ENCODE results near the gene CORO2A. TPM values are rescaled to one million over a fixed set of nuclear protein-coding genes. Genes with fewer than 3 reads are reported as not detected.

Gene CORO2A
- total and polyA plus RNA-seq, 2 of the 8 experiments (the other 6 are each of a cell fraction or from before 2014, with no cell fraction given) = 13.7 to 27.9 TPM

- Histone ChIP-seq H2BK5ac (ENCODE audit: low read depth, low read length) (no peak overlapping the region), H2BK12ac (ENCODE audit: low read depth, low read length) (no peak overlapping the region), H2BK120ac (replicated peaks; ENCODE audit: low read depth, low read length) (no peak overlapping the region), H3K4me1 (replicated peaks in 1 of 4; ENCODE audit: control insufficient read depth in 3 of 4, insufficient read depth in 4 of 4, low read length in 3 of 4) (peaks cover 0 to 8% (median 3%) of the 10 kb centered on the region in 4 experiments; a peak in 4 of 7 replicates), H2AFZ (ENCODE audit: low read length) (no peak overlapping the region), H3K14ac (ENCODE audit: insufficient read length) (no peak overlapping the region), H3K9me3 (ENCODE audit: insufficient read depth in 2 of 2, low read depth in 1 of 2, low read length in 1 of 2) (no peaks in the 10 kb centered on the region; a peak in 1 of 4 replicates), H3K4ac (replicated peaks; ENCODE audit: insufficient read length, low read depth, low read length) (no peak overlapping the region), H4K8ac (ENCODE audit: extremely low read depth, insufficient read depth, low read length) (no peak overlapping the region), H4K20me1 (replicated peaks in 1 of 2; ENCODE audit: control insufficient read depth in 1 of 2, insufficient read depth in 2 of 2, low read length in 2 of 2) (no peaks in the 10 kb centered on the region), H2BK15ac (ENCODE audit: low read length) (no peak overlapping the region), H2BK20ac (ENCODE audit: low read length) (no peak overlapping the region), H3K18ac (ENCODE audit: extremely low read depth, low read length) (no peak overlapping the region), H4K91ac (replicated peaks; ENCODE audit: insufficient read length, low read length) (no peak overlapping the region), H3K79me2 (ENCODE audit: control insufficient read depth in 1 of 2, insufficient read depth in 2 of 2, low read length in 2 of 2) (no peaks in the 10 kb centered on the region), H3K23ac (ENCODE audit: insufficient read length) (no peak overlapping the region), H3K56ac (replicated peaks; ENCODE audit: insufficient read length, low read depth, low read length) (no peak overlapping the region), H3K27me3 (replicated peaks in 1 of 4; ENCODE audit: control insufficient read depth in 3 of 4, extremely low read depth in 1 of 4, insufficient read depth in 3 of 4, low read length in 3 of 4) (no peaks in the 10 kb centered on the region; a peak in 1 of 7 replicates), H3K4me2 (ENCODE audit: insufficient read depth in 1 of 2, low read depth in 2 of 2, low read length in 2 of 2) (no peak overlapping the region), H4K5ac (ENCODE audit: insufficient read length, low read depth, low read length) (no peak overlapping the region), H2AK5ac (ENCODE audit: low read depth, low read length) (no peak overlapping the region), H3K79me1 (ENCODE audit: low read depth, low read length) (no peaks in the 10 kb centered on the region), H3K36me3 (ENCODE audit: control insufficient read depth in 2 of 4, insufficient read depth in 4 of 4, low read length in 3 of 4) (no peaks in the 10 kb centered on the region; a peak in 2 of 8 replicates), H3K27ac (ENCODE audit: low read depth, low read length) (no peak overlapping the region), H3K9ac (replicated peaks in 1 of 4; ENCODE audit: extremely low read depth in 1 of 4, low read depth in 3 of 4, low read length in 3 of 4) (no peak overlapping the region), H3K4me3 (ENCODE audit: extremely low read depth in 1 of 4, insufficient read depth in 2 of 4, low read depth in 3 of 4, low read length in 4 of 4) (no peak overlapping the region), H3K23me2 (ENCODE audit: low read depth, low read length) (peaks cover 7% of the 10 kb centered on the region; the same call in 1 of the 2 replicates)
- ChIA-PET POLR2A (ENCODE audit: partially characterized antibody) (interaction anchor here (1.2 to 1.4 kb wide), 2 partner anchors 9 to 10 kb away, joined by 3 to 4 read pairs; no protein-coding TSS in a partner anchor), CTCF (ENCODE audit: partially characterized antibody) (interaction anchor here (0.5 to 2.9 kb wide), 13 partner anchors 9 to 126 kb away, joined by 3 to 15 read pairs (median 4); no protein-coding TSS in a partner anchor)
- DNase-seq (ENCODE audit: low read depth in 1 of 2, low spot score in 2 of 2) (no peak), FAIRE-seq (no peak)
- WGBS, 2 experiments (ENCODE audit: extremely low coverage in 1 of 2, insufficient coverage in 1 of 2, insufficient read length in 1 of 2, insufficient replicate concordance in 2 of 2, low coverage in 1 of 2, low lambda C conversion rate in 2 of 2, missing lambda C conversion rate in 1 of 2) = 86% methylated on average over 3 of the region's 3 CpGs; no CpG with 5 or more reads in 1 of the 2 experiments
- TF ChIP-seq RAD21 (IDR thresholded peaks at IDR 0.05 in 1 of 2, conservative IDR thresholded peaks at IDR 0.05 in 1 of 2; ENCODE audit: low read depth in 2 of 2, low read length in 2 of 2) (peak; percentile 8 to 32; a peak in 1 of 4 replicates), TAF7 (optimal IDR thresholded peaks at IDR 0.05; ENCODE audit: borderline replicate concordance, low read depth, low read length) (no peak)
These were observed 71.4 kb downstream of the CORO2A start for GRCh38 chr9:98121058-98121457.
